ENCODE measurements around the gene DCTN4.

DNA sequence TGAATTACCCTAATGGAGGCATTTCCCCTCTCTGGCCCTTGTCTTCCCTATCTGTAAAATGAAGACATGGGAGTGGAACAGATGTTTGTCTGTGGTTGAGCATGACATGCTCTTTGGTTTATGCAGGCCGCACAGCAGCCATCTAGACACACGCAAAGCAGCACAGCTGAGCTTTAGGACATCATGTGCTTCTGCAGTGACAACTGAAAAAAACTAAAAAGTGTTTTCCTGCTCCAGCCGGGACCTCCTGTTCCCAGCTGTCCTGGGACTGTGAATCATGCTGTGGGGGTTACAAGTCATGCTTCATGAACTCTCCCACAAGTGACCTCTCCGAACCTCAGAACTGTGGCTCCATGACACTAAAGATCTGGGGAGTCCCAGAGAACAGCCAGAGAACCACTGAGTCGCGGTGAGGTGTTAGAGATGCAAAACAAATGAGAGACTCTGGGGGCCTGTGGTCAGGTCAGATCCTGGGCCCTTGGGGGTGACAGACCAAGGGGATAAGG is 21.4 kb upstream of the DCTN4 start:
- TF ChIP-seq, protein P1, sequence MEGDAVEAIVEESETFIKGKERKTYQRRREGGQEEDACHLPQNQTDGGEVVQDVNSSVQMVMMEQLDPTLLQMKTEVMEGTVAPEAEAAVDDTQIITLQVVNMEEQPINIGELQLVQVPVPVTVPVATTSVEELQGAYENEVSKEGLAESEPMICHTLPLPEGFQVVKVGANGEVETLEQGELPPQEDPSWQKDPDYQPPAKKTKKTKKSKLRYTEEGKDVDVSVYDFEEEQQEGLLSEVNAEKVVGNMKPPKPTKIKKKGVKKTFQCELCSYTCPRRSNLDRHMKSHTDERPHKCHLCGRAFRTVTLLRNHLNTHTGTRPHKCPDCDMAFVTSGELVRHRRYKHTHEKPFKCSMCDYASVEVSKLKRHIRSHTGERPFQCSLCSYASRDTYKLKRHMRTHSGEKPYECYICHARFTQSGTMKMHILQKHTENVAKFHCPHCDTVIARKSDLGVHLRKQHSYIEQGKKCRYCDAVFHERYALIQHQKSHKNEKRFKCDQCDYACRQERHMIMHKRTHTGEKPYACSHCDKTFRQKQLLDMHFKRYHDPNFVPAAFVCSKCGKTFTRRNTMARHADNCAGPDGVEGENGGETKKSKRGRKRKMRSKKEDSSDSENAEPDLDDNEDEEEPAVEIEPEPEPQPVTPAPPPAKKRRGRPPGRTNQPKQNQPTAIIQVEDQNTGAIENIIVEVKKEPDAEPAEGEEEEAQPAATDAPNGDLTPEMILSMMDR (conservative IDR thresholded peaks at IDR 0.05; ENCODE audit: low read depth, low read length): no peak
- no peak for TF ChIP-seq EZH2 (IDR thresholded peaks at IDR 0.05; ENCODE audit: borderline replicate concordance, low read depth, low read length, poor library complexity, severe bottlenecking)

Measured in A673 (cell line).